ENCODE results near the gene VAV2.

The VAV2 gene

DNA sequence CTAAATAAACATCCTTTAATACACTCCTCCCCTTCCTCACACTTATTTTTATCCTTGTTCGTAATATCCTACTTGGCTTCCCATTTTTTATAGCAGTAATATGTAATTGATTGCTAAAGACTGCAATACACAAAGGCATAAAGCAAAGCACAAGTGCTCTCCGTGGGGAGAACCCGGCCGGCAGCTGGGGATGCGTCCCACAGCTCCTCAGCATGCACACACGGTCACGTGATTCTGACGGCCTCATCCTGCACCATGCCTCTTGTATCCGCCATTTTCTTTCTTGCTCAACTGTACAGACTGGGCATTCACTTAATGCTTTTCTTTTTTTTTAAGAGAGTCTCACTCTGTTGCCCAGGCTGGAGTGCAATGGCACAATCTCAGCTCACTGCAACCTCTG lies 36.0 kb upstream of the VAV2 start:
- DNase-seq: no peak

DNA sequence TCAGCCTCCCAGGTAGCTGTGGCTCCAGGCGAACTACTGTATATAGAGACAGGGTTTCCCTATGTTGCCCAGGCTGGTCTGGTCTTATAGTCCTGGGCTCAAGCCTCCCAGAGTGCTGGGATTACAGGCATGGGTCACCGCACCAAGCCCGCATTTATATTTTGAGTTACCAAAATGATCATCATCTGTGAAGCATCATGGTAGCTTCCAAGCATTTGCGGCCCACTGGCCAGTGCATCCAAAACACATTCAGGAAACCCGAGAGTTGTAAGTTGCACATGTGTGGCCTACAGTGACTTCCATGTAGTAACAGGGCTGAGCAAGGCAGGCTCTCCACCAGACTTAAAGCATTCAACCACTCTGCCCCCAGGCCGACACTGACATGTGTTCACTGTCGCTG lies 35.4 kb upstream of the VAV2 start:
- no peak for DNase-seq

DNA sequence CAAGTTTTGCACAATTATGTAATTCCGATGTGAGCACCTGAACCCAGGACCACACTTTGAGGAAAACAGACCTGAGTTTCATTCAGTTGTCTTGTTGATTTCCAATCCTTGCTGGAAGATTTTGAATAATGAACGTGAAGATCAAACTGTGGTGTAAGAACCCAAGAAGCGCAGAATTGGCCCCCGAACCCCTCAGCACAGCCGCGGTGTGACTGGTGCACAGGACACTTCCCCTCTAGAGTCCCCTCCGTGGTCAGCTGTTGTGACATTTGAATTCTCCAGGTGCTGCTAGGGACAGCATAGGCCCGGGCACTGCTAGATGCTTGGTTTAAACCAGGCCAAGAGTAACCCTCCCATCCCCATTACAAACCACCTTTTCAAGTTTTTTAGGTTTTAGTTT lies 34.9 kb upstream of the VAV2 start:
- no peak for DNase-seq

DNA sequence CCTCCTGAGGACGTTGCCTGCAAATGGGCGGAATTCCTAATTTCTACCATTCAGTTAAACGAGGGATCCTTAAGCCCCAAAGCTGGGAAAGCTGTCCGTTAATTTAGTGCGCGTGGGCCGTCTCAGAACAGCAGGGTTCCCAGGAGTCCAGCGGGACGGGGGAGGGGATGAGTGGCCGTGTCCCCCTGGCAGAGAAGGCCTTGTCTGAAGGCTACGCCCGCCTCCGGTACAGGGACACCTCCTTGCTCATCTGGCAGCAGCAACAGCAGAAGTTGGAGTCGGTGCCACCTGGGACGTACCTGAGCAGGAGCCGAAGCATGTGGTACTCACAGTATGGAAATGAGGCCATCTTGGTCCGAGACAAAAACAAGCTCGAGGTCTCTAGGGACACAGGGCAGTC lies 34.5 kb upstream of the VAV2 start:
- no peak for DNase-seq

DNA sequence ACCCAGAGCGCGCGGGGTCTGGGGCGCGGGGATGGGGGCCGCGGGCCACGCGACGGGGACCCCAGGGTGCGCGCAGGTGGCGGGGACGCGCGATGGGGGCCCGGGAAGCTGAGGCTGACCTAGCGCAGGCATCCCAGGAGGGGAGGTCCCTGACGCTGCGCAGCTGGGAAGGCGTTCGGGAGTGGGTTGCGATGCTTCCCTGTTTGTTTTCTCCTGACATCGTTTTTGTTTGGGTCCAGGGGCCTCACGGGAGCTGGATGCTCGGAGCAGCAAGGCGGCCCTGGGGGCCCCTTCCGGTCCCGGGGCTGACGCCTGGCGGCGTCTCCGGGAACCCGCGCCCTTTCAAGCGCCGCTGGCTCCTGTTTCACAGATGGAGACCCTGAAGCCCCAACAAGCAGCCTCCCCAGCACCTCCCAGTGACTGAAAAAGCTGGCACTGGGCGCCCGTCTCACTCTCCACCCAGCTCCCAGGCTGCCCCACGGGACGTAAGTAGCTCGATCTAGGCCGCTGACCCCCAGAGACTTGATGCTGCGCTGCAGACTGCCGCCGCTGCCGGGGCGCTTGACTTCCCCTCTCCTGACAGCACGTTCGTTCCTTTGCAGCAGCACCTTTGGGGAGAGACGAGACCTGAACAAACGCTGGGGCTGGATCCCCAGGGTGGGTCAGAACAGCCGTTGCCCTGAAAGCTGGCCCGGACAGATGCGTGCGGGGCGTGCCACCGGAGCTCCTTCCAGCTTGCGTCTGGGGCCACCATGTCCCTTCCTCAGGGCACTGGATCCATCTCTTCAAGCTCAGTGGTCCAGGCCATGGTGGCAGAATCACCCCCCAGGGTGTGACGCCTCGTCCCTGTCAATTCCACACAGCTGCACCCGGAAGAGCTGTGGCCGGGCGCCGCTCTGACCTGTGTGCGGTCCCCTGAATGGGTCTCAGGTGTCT lies 33.8 kb upstream of the VAV2 start:
- peak; percentile 43 for DNase-seq

DNA sequence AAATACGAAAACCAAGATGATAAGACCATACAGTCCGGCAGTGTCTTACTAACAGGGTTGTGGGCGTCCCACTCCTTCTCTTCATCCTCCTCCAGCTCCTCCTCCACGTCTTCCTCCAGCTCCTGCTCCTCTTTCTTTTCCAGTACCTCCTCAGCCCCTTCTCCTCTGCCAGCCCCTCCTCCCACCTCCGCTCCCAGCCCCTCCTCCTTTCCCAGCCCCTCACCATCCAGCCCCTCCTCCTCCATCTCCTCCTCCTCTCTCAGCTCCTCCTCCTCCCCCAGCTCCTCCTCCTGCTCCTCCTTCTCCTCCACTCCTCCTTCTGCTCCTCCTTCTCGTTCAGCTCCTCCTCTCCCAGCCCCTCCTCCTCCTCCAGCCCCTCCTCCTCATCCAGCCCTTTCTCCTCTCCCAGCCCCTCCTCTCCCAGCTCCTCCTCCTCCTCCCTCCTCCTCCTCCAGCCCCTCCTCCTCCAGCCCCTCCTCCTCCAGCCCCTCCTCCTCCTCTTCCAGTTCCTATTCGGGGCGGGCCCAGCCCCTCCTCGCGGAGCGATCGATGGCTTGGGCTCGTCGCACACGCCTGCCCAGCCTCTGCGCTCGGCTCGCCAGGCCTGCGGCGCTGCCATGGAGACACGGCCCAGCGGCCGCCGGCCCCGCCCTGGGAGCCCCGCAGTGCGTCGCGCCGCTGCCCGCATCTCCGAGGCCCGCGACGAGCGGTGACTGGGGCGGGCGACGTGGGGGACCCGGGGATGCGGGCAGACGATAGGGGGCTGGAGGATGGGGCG lies 32.9 kb upstream of the VAV2 start, which contains the start of gene BRD3OS:
TSS of gene BRD3OS (plus strand) at position 654 of the 778 bp plus-strand sequence. CDS start 1,267 bp downstream, outside the sequence.
- peak; percentile 88 for DNase-seq

DNA sequence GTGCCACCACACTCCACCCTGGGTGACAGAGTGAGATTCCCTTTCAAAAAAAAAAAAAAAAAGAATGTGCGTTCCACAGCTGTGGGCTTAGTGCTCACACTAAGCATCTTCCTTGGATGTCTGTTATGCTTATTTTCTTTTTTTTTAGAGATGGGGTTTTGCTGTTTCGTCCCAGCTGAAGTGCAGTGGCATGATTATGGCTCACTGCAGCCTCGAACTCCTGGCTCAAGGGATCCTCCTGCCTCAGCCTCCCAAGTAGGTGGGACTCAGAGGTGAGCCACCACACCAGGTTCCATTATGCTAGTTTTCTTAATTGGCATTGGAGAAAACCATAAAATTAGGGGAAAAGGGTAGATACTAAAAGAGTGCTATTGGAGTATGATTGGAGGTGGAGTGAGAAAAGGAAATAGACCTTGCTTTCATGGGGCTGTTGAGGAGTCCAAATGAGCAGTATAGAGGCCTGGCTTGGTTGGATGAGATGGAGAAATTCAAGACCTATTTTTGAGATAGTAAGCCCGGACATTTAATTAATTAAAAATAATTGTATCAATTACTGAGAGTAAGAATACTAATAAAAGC lies 32.2 kb upstream of the VAV2 start:
- no peak for DNase-seq

DNA sequence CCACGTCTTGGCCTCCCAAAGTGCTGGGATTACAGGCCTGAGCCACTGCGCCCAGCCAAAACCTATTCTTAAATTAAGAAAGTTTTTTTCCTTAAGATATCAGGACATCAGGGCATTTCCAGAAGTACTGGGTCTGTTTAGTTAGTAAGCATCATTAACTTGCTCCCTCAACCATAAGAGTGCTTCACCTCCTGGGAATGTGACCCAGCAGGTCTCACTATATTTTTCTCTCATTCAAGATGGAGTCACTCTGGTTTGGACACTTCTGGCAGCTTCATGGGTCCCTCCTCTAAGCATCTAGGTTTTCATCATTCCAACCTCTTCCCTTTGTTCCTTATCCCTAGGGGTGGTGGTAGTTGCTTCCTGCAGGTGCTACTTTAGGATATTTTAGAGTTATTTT lies 22.8 kb upstream of the VAV2 start:
- no peak for DNase-seq

DNA sequence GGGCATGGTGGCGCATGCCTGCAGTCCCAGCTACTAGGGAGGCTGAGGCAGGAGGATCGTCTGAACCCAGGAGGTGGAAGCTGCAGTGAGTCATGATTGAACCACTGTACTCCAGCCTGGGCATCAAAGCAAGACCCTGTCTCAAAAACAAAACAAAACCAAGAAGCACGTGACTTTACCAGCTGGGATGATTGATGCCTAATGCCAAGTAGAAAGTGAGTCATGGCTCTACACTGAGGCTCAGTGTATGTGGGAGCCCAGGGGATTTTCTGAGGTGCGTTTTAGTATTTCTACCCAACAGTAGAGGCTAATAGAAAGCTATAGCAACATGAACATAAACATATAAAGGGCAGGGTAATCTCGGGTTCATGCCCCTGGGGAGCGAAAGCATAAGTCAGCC lies 19.3 kb upstream of the VAV2 start:
- DNase-seq: no peak

DNA sequence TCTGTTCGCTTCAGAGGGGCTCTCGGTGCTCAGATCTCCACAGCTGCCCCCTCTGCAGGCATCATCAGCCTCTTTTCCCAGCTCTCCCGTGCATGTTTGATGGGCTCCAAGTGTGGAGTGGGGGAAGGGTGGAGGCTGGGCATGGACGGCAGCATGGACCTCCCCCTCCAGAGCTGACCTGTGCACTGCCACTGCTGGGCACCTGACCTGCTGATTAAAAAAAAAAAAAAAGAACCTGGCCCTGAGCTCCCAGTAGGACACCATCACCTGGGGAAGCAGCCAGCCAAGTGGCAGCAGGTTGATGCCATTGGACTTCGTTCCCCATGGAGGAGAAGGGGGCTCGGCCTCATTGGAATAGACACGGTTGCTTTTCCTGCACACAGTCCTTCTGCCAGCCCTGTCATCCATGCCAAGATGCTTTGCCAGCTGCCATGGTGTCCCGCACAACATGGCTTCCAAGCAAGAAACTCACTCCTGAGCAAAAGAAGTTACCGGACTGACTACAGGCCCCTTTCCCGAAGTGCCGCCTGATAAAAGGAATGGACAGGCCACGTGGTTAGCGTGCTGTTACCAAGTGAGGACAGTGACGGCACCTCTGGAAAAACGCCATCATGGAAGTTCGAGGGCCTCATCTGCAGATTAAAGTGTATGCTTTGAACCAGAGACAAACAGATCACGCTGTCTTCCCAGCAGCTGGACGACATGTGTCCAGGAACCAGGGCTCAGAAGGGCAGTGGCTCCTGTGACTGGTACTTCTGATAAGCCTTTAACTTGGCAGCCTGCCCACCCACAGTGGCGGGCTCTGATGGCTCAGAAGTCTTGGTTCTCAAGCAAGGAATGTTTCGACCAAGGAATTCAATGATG lies 18.4 kb upstream of the VAV2 start:
- DNase-seq: no peak

DNA sequence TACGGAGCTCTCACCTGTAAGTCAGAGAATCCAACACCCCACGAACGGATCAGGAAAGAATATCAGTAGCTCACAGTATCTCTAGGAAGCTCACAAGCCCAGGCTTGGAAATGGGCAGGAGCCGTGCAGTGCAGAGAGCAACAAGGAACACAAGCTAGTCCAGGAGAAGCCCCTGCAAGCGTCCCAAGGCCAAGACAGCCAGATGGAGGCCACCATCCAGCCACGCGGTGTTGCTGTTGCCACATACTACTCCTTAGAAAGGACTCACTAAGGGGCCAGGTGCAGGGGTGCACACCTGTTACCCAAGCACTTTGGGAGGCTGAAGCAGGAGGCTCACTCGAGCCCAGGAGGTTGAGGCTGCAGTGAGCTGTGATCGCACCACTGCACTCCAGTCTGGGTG lies 15.4 kb upstream of the VAV2 start:
- DNase-seq: no peak

DNA sequence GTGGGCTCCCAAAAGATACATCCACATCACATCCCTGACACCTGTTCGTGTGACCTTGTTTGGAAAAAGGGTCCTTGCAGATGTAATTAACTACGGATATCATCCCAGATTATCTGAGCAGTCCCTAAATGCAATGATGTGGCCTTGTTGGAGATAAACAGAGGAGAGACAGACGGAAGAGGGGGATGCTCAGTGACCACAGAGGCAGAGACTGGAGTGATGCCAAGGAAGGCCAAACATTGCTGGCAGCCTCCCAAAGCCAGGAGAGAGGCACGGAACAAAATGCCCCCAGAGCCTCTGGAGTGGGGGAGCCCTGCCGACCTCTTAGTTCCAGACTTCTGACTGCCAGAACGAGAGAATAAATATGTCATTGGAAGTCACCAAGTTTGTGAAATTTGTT lies 15.0 kb upstream of the VAV2 start:
- no peak for DNase-seq

DNA sequence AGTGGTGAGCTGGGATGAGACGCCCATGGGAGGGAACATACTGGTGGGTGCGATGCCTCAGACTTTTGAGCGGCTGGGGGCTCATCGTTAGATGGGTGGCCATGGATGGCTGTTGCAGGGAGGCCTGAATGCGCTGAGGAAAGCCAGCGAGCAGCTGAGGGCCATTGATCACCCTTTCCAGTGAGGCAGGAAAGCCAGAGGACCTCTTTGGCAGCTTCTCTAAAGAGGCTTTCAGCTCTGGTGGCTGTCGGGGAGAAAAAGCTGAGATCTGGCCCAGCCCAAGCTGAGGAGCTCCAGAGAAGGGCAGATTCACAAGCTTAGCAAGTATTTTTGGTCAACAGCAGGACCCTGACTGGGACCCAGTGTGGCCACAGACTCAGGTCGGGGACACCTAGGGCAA lies 13.3 kb upstream of the VAV2 start:
- no peak for DNase-seq

DNA sequence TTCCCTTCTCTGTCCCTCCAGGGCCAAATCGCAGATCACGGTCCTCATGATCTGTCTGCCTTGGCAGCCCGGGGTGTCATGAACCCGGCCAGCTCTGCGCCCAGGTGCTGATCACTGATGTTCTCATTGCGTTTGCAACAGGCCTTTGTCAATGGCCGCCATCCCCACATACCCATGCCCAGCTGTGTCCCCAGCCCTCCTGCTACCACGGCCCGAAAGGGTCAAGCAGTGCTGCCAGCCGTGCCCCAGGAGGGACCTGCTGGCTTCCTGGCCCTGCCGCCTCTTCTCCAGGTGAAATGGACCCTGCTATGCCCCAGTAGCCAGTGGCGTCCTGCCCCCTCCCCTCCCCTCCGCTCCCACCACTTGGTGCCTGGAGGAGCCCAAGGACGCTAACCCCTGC lies 12.8 kb upstream of the VAV2 start:
- no peak for DNase-seq

DNA sequence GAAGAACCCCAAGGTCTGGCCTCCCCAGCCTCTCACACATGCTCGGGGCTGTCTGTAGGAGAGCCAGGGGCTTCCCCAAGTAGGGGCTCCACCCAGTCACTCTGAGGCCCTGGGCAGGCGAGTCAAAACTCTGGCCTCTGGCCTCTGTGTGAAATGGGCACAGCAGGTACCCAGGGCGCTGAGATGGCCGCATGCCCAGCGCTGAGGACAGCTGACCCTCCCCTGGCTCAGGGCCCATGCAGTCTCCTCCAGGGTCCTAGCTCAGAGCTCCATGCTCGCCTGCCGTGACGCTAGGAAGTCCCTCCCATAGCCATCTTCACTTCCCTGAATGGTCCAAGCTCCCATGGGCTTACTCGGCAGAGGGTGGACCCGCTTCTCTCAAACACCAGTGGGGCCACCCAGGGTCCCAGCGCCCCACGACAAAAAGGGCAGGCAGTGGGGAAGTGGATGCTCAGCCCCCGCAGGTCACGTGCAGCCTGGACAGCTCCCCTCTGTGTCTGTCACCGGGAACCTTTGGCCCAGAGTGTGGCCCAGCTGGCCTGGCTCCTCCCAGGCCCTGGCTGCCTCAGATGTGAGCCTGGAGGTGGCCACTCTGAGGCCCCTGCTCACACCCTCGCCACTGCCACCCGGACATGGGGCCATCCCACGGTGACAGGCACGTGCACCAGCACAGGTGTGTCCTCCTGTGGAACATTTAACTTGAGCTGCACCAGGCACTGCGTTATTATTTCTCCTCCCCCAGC lies 12.2 kb upstream of the VAV2 start:
- no peak for DNase-seq

DNA sequence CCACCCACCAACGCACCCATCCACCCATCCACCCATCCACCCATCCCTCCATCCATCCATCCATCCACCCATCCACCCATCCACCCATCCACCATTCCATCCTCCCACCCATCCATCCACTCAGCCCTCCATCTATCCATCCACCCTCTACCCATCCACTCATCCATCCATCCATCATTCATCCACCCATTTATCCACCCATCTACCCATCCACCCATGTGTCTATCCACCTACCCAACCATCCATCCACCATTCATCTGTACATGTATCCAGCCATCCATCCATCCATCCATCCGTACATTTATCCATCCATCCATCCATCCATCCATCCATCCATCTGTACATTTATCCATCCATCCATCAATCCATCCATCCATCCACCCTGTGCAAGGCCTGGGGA lies 11.1 kb upstream of the VAV2 start:
- no peak for DNase-seq

DNA sequence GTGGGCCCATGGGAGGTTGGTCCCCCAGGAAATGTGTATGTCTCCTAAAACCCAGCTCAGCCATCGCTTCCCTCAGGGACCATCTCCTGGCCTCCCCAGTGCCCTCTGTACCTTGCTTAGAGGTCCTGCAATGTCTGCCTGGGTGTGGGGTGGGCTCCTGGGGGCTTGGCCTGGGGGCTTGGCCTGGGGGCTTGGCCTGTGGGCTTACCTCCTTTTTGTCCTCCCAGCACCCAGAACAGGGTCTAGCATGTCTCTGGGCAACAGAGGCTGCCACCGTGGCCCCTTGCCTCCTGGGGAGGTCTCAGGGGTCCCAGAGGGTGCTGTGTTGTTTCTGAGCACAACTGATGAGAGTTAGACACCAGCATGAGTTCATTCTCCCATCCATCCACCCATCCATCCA lies 10.7 kb upstream of the VAV2 start:
- DNase-seq: no peak

DNA sequence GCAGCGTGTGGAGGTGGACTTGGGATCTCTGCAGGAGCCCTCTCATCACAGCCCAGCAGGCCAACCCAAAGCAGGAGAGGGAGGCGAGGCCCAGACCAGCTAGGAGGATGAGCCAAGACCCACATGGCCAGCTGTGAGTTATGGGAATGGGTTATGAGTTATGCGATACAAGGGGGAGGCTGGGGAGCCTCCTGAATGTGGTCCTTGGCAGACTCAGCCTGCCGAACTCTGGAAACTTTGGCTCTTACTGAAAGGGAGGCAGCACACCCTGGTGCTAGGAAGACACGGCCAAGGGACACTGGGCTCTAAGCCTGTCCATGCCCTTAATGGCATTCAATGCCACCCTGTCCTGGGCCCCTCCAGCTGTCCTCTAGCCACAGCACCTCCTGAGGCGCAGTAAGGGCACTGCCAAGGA lies 7.7 kb upstream of the VAV2 start:
- DNase-seq: no peak

DNA sequence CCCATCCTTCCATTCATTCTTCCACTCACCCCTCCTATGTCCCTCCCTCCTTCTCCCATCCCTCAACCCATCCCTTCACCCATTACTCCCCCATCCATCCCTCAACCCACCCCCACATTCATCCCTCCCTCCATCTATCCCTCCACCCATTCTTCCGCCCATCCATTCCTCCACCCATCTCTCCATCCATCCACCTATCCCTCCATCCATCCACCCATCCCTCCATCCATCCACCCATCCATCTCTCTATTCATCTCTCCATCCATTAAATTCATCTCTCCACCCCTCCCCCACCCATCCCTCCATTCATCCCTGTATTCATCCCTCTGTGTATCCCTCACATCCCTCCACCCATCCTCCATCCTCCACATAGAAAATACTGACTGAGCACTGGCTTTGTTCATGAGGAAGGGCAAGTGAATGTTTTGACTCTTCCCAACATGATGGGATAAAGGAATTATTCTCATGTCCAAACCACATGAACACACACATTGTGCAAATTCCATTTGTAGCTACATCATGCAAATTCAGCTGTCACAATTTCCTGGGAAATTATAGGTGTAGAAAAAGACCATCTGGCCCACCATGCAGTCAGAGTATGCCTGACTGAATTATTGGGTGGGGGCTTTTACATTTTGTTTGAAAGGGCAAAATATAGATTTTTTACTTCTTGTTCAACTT lies 6.9 kb upstream of the VAV2 start:
- DNase-seq: no peak

DNA sequence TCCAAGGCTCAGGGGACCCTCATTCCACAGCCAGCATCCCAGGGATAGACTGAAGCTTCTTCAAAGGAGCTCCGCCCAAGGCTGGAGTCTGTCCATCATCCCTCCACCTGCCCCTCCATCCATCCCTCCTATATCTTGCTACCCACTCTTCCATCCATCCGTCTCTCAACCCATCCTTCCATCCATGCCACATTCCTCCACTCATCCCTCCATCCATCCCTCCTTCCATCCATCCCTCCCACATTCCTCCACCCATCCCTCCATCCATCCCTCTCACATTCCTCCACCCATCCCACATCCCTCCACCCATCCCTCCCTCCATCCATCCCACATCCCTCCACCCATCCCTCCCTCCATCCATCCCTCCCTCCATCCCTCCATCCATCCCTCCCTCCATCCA lies 5.5 kb upstream of the VAV2 start:
- no peak for DNase-seq

Measured in activated gamma-delta T cell treated with Interleukin-2 at 50 U/mL for 16 hours (primary cell).